ENCODE data around the gene OR2V1.
"Not testable (repeated sequence)": the region's sequence is repeated elsewhere in the genome, so short reads cannot be mapped to it uniquely, and the experiment has no call there.

OR2V1 gene

DNA sequence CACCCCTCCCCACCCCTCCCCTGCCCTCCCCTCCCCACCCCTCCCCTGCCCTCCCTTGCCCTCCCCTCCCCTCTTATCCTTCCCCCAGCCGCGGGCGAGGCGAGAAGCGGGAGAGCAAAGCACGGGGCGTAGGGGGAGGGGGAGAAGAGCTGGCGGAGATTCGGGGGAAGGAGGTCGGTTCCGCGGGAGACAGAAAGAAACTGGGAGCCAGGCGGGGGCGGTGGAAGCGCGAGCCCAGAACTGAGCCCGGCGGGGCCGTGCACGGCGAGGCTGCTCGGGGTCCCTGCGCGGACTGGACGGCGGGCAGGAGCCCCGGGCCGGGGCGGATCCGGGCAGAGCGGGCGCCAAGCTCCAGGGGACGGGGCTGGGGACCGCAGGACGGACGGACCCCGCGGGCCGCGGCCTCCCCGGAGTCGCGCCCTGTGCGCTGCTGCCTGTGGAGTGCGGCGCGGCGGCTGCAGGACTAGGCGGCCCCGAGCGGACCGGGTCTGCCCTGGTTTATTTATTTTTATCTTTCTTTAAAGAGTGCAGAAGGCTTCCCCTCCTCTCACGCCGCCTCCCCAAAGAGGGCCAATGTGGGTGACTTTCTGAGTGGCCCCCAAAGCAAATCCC, 29.8 kb downstream of the OR2V1 start:
- not testable (repeated sequence) for DNase-seq

DNA sequence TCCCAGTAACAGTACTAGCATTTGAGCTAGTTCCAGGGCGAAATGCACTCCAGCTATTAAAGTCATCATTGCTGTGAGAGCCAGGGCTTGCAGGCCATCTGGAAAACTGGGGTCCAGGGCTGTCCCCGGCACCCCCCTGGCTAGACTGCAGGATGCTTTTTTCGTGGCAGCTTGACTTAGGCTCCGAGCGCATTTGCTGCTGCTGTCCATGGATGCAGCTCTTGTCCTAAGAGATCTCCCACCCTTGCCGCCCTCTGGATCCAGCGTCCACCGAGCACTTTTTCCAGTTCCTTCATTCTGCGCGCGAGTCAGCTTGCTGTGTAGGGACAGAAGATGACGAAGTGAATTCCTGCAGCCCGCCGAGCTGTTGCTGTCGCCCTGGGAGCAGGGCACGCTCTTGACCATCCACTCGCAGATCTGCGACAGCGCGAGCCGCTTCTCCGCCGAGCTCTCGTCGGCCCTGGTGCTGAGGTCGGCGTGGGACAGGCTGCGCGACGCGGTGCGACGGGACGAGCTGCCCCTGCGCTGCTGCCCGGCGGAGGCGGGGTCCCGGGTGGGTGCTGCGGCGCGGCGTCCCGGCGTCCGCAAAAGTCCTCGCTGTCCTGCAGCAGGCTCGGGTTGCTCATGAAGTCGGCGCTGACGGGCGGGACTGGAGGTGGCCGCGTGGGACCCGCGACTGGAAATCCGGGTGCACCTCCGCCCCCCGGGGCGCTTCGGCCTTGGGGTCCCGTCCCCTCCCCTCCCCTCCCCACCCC, 30.7 kb downstream of the OR2V1 start:
- no peak for DNase-seq

DNA sequence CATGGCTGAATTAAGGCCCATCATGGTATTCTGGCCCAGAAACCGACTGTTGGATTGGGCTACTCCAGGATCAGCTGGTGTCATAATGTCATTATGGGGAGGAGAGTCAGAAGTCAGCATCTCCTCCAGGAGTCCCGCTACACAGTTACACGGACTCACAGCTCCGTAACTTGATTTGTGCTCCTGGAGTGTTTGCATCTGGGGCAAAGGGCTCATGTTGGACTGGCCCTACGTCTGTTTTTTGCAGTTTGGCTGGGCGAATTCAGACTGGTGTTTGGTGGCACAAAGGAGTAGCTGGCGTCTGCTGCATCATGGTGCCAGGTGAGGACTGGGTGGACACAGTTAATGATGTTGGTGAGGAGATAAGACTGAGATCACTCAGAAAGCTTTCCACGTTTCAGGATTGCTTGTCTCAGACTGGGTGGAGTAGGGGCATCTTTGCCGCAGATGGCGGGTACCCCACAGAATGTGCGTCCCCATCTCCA, 31.3 kb downstream of the OR2V1 start:
- no peak for DNase-seq

DNA sequence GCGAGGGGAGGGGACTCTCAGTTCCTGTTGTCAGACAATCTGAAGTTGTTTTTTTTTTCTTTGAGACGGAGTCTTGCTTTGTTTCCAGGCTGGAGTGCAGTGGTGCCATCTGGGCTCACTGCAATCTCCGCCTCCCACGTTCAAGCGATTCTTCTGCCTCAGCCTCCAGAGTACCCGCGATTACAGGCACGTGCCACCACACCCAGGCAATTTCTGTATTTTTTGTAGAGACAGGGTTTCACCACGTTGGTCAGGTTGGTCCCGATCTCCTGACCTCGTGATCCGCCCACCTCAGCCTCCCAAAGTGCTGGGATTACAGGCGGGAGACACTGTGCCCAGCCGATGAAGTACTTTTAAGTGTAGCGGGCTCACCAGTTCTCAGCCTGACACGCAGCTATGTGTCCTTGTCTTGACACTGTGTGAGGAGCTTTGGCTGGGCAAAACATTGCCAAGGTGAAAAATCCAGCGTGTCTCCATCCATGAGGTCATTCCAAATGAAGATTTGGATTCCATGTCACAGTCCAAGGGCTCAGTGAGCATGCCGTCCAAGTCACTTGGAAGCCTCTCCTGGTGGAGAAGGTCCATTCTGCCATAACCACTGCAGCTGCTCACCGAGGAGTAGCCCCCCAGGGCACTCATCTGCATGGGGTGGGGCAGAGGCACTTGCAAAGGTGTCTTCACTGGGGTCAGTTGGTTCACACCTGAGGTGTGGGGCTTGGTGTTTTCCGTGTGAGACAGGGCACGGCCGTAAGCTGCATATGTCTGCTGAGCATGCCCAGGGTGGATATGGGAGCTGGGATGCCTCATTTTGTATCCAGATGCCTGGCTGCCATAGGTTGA, 32.0 kb downstream of the OR2V1 start:
- DNase-seq: no peak

DNA sequence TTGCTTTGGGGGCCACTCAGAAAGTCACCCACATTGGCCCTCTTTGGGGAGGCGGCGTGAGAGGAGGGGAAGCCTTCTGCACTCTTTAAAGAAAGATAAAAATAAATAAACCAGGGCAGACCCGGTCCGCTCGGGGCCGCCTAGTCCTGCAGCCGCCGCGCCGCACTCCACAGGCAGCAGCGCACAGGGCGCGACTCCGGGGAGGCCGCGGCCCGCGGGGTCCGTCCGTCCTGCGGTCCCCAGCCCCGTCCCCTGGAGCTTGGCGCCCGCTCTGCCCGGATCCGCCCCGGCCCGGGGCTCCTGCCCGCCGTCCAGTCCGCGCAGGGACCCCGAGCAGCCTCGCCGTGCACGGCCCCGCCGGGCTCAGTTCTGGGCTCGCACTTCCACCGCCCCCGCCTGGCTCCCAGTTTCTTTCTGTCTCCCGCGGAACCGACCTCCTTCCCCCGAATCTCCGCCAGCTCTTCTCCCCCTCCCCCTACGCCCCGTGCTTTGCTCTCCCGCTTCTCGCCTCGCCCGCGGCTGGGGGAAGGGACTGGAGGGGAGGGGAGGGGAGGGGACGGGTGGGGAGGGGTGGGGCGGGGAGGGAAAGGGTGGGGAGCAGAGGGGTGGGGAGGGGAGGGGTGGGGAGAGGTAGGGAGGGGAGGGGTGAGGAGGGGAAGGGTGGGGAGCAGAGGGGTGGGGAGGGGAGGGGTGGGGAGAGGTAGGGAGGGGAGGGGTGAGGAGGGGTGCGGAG, 33.0 kb downstream of the OR2V1 start:
- DNase-seq: not testable (repeated sequence)

DNA sequence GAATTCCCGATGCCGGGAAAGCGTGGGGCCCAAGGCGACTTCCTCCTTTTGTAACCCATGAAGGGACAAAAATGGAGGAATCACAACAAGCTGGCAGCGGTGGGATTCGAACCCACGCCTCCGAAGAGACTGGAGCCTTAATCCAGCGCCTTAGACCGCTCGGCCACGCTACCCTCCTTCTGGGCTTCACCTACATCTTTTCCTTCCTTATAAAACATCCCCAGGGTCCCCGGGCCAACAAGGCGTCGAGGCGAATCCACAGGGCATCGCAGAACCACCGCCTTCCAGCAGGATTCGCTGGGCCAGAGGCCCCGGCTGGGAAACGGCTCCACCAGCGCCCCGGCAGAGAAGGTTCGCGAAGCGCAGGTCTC, 33.6 kb downstream of the OR2V1 start:
- DNase-seq: not testable (repeated sequence)

DNA sequence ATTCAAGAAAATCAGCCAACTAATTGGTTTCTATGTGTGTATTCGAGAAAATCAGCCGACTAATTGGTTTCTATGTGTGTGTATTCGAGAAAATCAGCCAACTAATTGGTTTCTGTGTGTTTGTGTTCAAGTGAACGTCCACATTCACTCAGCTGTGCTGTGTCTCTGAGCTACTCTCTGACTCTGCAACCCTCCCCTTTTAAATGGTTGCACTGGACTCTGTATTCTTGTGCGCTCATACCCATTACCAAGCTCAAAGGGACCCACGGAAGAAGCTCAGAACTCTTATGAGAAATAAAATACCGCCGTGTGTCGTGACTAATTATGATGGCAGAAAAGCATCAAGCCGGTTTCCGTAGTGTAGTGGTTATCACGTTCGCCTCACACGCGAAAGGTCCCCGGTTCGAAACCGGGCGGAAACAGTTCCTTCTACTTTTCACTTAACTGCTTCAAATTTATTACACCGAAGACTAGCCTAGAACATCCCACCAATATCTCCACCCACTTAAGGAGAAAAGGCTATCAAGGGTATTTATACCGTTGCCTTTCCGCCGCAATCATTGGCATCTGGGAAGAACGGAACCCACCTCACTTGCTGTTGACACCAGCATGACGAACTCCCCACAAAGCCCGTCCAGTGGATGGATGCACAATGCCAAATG, 34.1 kb downstream of the OR2V1 start:
- DNase-seq: not testable (repeated sequence)

DNA sequence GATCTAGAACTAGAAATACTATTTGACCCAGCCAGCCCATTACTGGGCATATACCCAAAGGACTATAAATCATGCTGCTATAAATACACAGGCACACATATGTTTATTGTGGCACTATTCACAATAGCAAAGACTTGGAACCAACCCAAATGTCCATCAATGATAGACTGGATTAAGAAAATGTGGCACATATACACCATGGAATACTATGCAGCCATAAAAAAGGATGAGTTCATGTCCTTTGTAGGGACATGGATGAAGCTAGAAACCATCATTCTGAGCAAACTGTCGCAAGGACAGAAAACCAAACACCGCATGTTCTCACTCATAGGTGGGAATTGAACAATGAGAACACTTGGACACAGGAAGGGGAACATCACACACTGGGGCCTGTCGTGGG, 35.8 kb downstream of the OR2V1 start:
- not testable (repeated sequence) for DNase-seq

DNA sequence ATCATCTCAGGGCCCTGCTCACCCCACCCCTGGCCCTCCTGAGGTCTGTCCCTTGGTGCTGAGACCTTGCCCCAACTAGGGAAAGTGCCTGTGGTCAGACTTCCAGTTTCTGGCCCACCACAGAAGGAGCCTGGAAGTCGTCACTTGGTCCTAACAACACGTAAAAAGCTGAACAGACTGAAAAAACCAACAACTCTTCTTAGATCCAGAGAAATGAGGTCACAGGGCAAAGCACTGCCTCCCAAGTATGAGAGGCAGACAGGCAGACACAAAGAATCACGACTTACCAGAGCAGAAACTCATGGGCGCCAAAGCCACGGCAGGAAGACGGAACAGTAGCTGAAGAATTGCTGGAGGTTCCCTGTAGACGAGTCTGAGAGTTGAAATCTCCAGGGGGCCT, 38.5 kb downstream of the OR2V1 start:
- DNase-seq: no peak

DNA sequence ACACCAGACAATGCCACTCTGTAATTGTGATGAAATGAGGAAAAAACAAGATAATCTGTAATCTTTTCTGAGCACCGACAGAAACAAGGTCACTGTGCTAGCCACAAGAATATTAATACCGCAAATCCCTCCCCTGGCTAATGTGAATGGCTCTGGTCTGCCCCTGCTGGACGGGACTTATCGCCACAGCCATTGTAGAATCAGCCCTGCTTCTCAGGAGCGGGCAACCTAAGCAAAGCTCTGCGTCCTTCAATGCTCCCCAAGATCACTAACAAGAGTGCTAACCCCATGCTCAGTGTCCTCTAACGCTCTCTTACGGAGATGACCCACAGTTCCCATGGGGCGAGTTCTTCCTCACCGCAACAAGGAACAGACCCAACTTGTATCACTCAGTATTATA, 42.7 kb downstream of the OR2V1 start:
- DNase-seq: no peak

DNA sequence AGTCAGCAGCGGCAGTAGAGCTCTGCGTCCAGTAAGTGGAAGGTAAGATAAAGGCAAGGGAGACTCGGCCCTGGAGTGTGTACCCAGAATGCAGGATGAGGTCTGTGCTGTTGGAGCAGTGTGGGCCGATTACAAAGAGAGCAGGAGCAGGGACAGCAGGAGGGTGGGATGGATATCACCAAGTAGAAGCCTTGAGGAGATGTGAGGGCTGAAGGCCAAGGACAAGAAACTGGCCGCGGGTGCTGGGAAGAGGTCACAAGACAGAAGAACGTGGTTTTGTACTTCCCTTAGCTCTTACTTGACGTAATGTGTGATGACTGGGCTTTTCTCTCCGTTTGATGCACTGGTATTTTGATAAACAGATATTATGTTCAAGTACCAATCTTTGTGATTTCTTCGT, 43.7 kb downstream of the OR2V1 start:
- no peak for DNase-seq

DNA sequence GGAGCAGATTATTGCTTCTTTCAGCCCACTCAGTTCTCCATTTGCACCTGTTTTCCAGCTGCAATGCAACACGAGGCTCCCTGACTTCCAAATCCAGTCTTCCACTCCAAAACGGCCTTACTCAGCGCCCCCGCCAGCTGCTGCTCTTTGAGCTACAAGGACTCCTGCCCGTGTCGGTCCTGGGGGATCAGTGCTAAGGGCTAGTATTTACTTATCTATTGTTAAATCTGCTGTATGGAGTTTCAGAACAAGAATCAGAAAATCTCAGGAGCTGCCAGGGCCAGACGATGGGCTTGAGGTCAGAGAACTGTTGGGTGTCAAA, 44.1 kb downstream of the OR2V1 start:
- DNase-seq: no peak

DNA sequence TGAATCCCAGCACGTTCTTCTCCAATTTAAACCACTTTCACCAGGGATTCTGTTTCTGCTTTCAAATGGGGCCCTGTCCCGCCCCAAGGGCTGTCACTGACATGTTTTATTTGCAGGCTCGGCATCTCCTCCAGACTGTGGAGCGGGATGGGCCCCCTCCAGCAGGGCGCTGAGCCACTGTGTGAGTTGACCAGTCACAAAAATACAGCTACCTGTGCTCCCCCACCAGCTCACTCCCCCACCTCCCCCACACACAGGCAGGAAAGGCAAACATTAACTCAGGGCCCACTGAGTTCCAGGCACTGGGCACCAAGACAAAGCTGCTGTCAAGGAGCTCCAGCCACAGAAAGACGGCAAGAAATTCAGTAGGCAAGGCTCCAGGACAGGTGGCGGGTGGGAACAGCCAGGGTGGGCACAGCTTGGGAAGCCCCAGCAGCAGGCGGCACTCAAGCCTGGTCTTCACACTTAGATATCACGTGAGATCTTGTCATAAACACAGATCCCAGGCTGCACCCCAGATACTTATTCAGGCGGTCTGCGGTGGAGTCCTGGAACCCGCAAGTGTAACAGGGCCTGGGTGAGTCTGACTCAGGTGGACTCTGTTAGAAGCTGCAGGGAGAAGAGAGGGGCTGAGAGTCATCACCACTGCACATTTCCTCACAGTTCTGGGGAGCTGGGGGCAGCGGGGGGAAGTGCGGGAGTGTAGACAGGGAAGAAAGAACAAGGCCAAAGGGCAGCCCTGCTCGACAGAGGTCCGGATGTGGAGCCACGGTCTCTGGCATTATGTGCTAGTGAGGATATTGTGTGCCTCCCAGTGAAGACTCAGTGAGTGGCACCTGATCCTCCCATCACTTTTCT, 44.7 kb downstream of the OR2V1 start:
- DNase-seq: no peak

DNA sequence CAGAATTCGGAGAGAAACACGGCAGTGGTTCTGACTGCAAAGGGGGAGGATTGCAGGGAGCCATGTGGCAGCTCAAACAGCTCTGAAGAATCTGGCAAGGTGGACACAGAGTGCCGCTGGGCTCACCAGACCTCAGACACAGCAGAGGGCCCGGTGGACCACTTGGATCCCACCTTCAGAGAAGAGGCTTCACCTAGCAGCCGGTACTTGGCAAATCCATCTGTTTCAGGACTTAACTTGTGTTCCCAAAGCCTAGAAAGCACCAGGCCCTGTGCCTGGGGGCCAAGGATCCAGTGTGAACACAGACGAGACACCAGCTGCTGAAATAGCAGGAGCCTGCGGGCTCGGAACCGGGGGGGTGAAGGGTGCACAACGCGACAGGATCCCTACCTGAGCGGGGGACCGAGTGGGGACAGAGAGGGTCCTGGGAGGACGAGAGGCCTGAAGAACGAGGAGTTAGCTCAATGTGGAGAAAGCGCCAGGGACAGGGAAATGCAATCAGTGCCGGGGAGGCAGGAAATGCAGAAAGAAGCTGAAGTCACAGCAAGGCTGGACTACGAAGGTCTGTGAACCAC, 46.3 kb downstream of the OR2V1 start:
- no peak for DNase-seq

DNA sequence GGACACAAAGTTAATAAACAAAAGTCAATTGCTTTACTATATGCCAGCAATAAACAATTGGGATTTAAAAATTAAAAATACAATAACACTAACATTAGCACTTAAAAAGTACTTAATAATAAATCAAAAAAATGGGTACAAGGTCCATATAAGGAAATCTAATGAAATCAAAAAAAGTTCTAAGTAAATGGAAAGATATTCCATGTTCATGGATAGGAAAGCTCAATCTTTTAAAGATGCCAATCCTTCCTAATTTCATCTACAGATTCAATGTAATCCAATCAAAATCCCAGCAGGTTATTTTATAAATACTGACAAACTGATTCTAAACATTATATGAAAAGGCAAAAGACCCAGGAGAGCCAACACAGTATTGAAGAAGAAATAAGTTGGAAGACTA, 49.0 kb downstream of the OR2V1 start:
- no peak for DNase-seq

DNA sequence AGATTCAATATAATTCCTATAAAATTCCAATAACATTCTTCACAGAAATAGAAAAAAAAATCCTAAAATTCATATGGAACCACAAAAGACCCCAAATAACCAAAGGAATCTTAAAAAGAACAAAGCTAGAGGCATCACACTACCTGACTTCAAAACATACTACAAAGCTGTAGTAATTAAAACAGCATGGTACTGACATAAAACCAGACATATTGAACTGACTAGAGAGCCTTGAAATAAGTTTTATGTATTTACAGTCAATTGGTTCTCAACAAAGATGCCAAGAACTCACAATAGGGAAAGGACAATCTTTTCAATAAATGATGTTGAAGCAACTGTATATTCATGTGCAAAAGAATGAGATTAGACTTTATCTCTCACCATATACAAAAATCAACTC, 54.0 kb downstream of the OR2V1 start:
- DNase-seq: no peak

All from activated naive CD4-positive, alpha-beta T cell treated with anti-CD3 and anti-CD28 coated beads, Interleukin-2, amount 50 U/mL, for 16 hours (primary cell).